Small intestine (tissue), 7 donors: ENCODE data around the gene ACTR3. TPM values are rescaled to one million over a fixed set of nuclear protein-coding genes. Genes with fewer than 3 reads are reported as not detected.

Experiments used
- DNase-seq, 2 donors: peaks; one replicate each; pipeline versions ENCODE4 v3.0.0 to v3.0.0-alpha.2; 2013
- FAIRE-seq: peaks from 2 replicates; lab custom pipeline; 2012; peaks lifted over from hg19 to GRCh38; lab: Jason Lieb, UNC
- H3K27ac ChIP-seq, 3 donors: one replicate each; pipeline ENCODE4 v1.5.1; 2013; ENCODE audit warnings: low read length in 2 of 3, mild to moderate bottlenecking in 2 of 3, control low read depth in 1 of 3, inconsistent platforms in 1 of 3, low read depth in 1 of 3, moderate library complexity in 1 of 3
- H3K27me3 ChIP-seq, 3 donors: one replicate each; pipeline ENCODE4 v1.6.1; 2013; ENCODE audit warnings: low read length in 3 of 3, inconsistent platforms in 1 of 3; ENCODE audit not compliant: control insufficient read depth in 3 of 3, insufficient read depth in 3 of 3
- H3K36me3 ChIP-seq, 3 donors: one replicate each; pipeline ENCODE4 v1.6.1; 2013; ENCODE audit warnings: low read length in 3 of 3, inconsistent platforms in 1 of 3, low read depth in 1 of 3, mild to moderate bottlenecking in 1 of 3, moderate library complexity in 1 of 3; ENCODE audit not compliant: control insufficient read depth in 3 of 3, insufficient read depth in 2 of 3
- H3K4me1 ChIP-seq, 3 donors: one replicate each; pipeline ENCODE4 v1.6.1; 2013; ENCODE audit warnings: low read length in 2 of 3, inconsistent platforms in 1 of 3, low read depth in 1 of 3, mild to moderate bottlenecking in 1 of 3, moderate library complexity in 1 of 3; ENCODE audit not compliant: control insufficient read depth in 3 of 3, insufficient read depth in 2 of 3
- H3K4me3 ChIP-seq, 3 donors: one replicate each; pipeline ENCODE4 v1.5.1; 2013; ENCODE audit warnings: low read length in 3 of 3, control low read depth in 1 of 3, inconsistent platforms in 1 of 3, low read depth in 1 of 3, mild to moderate bottlenecking in 1 of 3, moderate library complexity in 1 of 3
- H3K9me3 ChIP-seq, 2 donors: one replicate each; pipeline ENCODE4 v1.6.1; 2013; ENCODE audit warnings: low read depth in 1 of 2, low read length in 1 of 2; ENCODE audit not compliant: control insufficient read depth in 2 of 2, insufficient read depth in 1 of 2
- whole genome bisulfite sequencing, 3 donors: extraction: QIAGEN DNeasy Blood & Tissue Kit; methylation state at CpG; one replicate each; pipeline ENCODE4 v1.1.7; 2013; 5-methylcytosine and 5-hydroxymethylcytosine counted together
- polyA plus RNA-seq, 4 donors: library from polyadenylated mRNA; stranded (reverse) in 3 of 4; unstranded in 1 of 4; fragments of 200-250 nt in 3 of 4; fragments of 120-200 nt in 1 of 4; gene quantifications; one replicate each; pipeline versions ENCODE4 v1.2.1 to v1.2.3, GENCODE V29; 2013
- donor health status: healthy with polysubstance abuse.
- donor health status: control.
- donor health status: control.
- donor health status: Bipolar disorder and iron deficiency.
- donor health status: healthy.

ACTR3 gene
- polyA plus RNA-seq, 4 donors, result 78.9 to 137 (median 95.4) TPM

DNA sequence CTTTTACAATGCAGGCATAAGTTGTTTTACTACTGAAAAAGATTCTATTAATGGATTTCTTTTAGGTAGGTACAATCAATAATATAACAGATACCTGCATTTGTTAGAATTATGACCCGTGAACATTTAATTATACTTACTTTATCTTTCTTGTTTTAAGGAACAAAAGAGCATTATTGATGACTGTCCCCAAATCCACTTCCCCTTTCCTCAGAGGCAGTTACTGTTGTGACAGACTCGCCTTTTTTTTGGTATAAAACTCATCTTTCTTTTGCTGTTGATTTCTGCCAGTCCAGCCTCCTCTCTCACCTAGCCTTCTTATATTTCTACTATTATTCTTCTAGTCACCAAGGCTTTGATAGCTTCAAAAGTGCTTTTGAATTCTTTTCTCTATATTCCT, 12.1 kb downstream of the ACTR3 start:
- 53 to 74% (median 65%) methylated on average over 2 of the region's 2 CpGs for WGBS, 3 donors
- H3K4me3 ChIP-seq, result no peak overlapping the region
- no peak for FAIRE-seq
- no peaks in the 10 kb centered on the region for H3K9me3 ChIP-seq
- H3K27me3 ChIP-seq, result no peaks in the 10 kb centered on the region
- DNase-seq, result no peak
- H3K4me1 ChIP-seq, result peaks cover under 1 to 16% (median 3%) of the 10 kb centered on the region in 3 donors
- no peak overlapping the region for H3K27ac ChIP-seq
- H3K36me3 ChIP-seq, result peaks cover 0 to 3% (median 0%) of the 10 kb centered on the region in 3 donors

GRCh38 chr2:113905886-113906285, 16.0 kb downstream of the ACTR3 start:
- Histone ChIP-seq H3K4me3 (no peak overlapping the region), H3K4me1 (peaks cover 5 to 14% (median 6%) of the 10 kb centered on the region in 3 donors), H3K27me3 (no peaks in the 10 kb centered on the region), H3K36me3 (peaks cover 0 to 5% (median 0%) of the 10 kb centered on the region in 3 donors), H3K27ac (no peak overlapping the region), H3K9me3 (no peaks in the 10 kb centered on the region)
- WGBS, 3 donors, result 72 to 87% (median 75%) methylated on average over 1 of the region's 1 CpG
- FAIRE-seq (no peak), DNase-seq (no peak)

GRCh38 chr2:113906647-113907046, 16.8 kb downstream of the ACTR3 start:
- FAIRE-seq, result no peak
- Histone ChIP-seq H3K27me3 (no peaks in the 10 kb centered on the region), H3K27ac (no peak overlapping the region), H3K4me3 (no peak overlapping the region), H3K9me3 (no peaks in the 10 kb centered on the region), H3K4me1 (peaks cover 5 to 14% (median 6%) of the 10 kb centered on the region in 3 donors), H3K36me3 (peaks cover 0 to 2% (median 0%) of the 10 kb centered on the region in 3 donors)
- no peak for DNase-seq
- WGBS, 3 donors, result 93 to 100% (median 95%) methylated on average over 1 of the region's 1 CpG

GRCh38 chr2:113907297-113907696, 17.4 kb downstream of the ACTR3 start:
- Histone ChIP-seq H3K36me3 (peaks cover 0 to 2% (median 0%) of the 10 kb centered on the region in 3 donors), H3K4me3 (no peak overlapping the region), H3K27ac (no peak overlapping the region), H3K27me3 (no peaks in the 10 kb centered on the region), H3K9me3 (no peaks in the 10 kb centered on the region), H3K4me1 (peaks cover 5 to 14% (median 6%) of the 10 kb centered on the region in 3 donors)
- no peak for FAIRE-seq
- WGBS, 3 donors, result 67 to 94% (median 83%) methylated on average over 2 of the region's 2 CpGs
- no peak for DNase-seq

GRCh38 chr2:113910110-113910717, 20.3 kb downstream of the ACTR3 start:
- no peak for FAIRE-seq

DNA sequence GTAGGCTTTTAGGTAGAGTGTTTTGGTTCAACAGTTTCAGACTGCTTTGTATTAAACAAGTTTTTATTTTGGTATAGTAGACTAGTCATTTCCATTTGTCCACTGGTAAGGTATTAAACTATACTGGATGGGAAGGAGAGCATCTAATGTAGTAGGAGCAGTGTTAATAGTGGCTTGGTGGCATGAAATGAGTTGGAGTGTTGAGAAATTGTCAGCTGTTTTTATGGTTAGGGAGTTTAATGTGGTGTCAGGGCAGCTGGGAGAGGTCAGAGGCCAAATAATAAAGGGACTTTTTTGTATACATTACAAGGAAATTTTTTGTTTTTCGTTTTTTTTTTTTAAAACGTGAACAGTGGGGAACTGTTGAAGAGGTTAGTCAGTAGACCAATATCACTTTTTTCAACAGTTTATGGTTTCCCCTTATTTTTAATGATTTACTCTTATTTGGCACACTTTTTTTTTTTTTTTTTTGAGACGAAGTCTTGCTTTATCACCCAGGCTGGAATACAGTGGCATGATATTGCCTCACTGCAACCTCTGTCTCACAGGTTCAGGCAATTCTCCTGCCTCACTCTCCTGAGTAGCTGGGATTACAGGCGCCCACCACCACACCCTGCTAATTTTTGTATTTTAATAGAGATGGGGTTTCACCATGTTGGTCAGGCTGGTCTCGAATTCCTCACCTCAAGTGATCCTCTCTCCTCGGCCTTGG, 21.2 kb downstream of the ACTR3 start:
- Histone ChIP-seq H3K27ac (no peak overlapping the region), H3K4me3 (no peak overlapping the region), H3K27me3 (no peaks in the 10 kb centered on the region), H3K9me3 (no peaks in the 10 kb centered on the region), H3K36me3 (peaks cover 3 to 6% (median 5%) of the 10 kb centered on the region in 3 donors), H3K4me1 (peaks cover 5 to 14% (median 6%) of the 10 kb centered on the region in 3 donors)
- 61 to 80% (median 69%) methylated on average over 6 of the region's 6 CpGs for WGBS, 3 donors
- FAIRE-seq (no peak), DNase-seq (no peak)

More at GRCh38 chr2:113910110-113910717, 20.3 kb downstream of the ACTR3 start:
- Histone ChIP-seq H3K4me1 (peaks cover 5 to 14% (median 6%) of the 10 kb centered on the region in 3 donors), H3K27me3 (no peaks in the 10 kb centered on the region), H3K9me3 (no peaks in the 10 kb centered on the region), H3K36me3 (peaks cover 2 to 5% (median 4%) of the 10 kb centered on the region in 3 donors), H3K4me3 (no peak overlapping the region), H3K27ac (no peak overlapping the region)
- peak; percentile 14 to 35 for DNase-seq
- 75 to 89% (median 84%) methylated on average over 5 of the region's 5 CpGs for WGBS, 3 donors

GRCh38 chr2:113915082-113915819, 25.4 kb downstream of the ACTR3 start:
- DNase-seq, result no peak
- 87 to 93% (median 88%) methylated on average over 10 of the region's 10 CpGs for WGBS, 3 donors
- Histone ChIP-seq H3K36me3 (peaks cover 3 to 11% (median 9%) of the 10 kb centered on the region in 3 donors), H3K27ac (no peak overlapping the region), H3K4me3 (no peak overlapping the region), H3K27me3 (no peaks in the 10 kb centered on the region), H3K4me1 (peaks cover 2 to 4% (median 3%) of the 10 kb centered on the region in 3 donors), H3K9me3 (no peaks in the 10 kb centered on the region)
- FAIRE-seq, result no peak

DNA sequence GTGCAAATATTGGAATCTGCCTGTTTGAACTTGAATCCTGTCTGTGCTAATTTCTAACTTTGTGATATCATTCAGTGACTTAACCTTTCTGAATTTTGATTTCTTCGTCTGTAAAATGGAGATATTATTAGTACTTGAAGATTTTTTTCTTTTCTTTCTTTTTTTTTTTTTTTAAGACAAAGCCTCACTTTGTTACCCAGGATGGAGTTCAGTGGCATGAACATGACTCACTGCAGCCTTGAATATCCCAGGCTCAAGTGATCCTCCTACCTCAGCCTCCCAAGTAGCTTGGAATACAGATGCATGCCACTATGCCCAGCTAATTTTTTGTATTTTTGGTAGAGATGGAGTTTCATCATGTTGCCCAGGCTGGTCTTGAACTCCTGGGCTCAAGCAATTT, 28.3 kb downstream of the ACTR3 start:
- Histone ChIP-seq H3K9me3 (no peaks in the 10 kb centered on the region), H3K36me3 (peaks cover 3 to 11% (median 11%) of the 10 kb centered on the region in 3 donors), H3K4me3 (no peak overlapping the region), H3K27ac (no peak overlapping the region), H3K27me3 (no peaks in the 10 kb centered on the region), H3K4me1 (no peaks in the 10 kb centered on the region)
- WGBS, 3 donors, result 92 to 97% (median 96%) methylated on average over 1 of the region's 1 CpG
- no peak for DNase-seq
- FAIRE-seq, result no peak
